ENCODE data around the gene KLRF1. TPM values are rescaled to one million over a fixed set of nuclear protein-coding genes. Genes with fewer than 3 reads are reported as not detected.

KLRF1 gene
- total and polyA plus RNA-seq, 7 donors = 0.35 to 2.2 (median 1.6) TPM; not detected in 3

GRCh38 chr12:9792961-9793617, 34.2 kb upstream of the KLRF1 start:
- WGBS, 2 donors = 80 to 83% methylated on average over 2 of the region's 2 CpGs
- TF ChIP-seq POLR2A (IDR thresholded peaks at IDR 0.05) (no peak), CTCF (IDR thresholded peaks at IDR 0.05) (no peak), EP300 (IDR thresholded peaks at IDR 0.05) (no peak), POLR2AphosphoS5 (IDR thresholded peaks at IDR 0.05) (no peak)

GRCh38 chr12:9793779-9794395, 33.4 kb upstream of the KLRF1 start:
- TF ChIP-seq EP300 (IDR thresholded peaks at IDR 0.05) (no peak), POLR2AphosphoS5 (IDR thresholded peaks at IDR 0.05) (no peak), POLR2A (IDR thresholded peaks at IDR 0.05) (no peak), CTCF (IDR thresholded peaks at IDR 0.05) (no peak)
- Histone ChIP-seq H3K4me1 (no peaks in the 10 kb centered on the region), H3K27me3 (no peaks in the 10 kb centered on the region), H3K36me3 (no peaks in the 10 kb centered on the region), H3K9me3 (no peaks in the 10 kb centered on the region), H3K4me3 (no peak overlapping the region), H3K27ac (no peak overlapping the region)
- WGBS, 2 donors = 44 to 78% methylated on average over 8 of the region's 8 CpGs
- intact Hi-C loops (cut with DNase I) = no loop called here
- DNase-seq = no peak

More at GRCh38 chr12:9792961-9793617, 34.2 kb upstream of the KLRF1 start:
- no peak overlapping the region for H3K27ac ChIP-seq
- H3K4me3 ChIP-seq = no peak overlapping the region
- no peaks in the 10 kb centered on the region for H3K36me3 ChIP-seq
- no peaks in the 10 kb centered on the region for H3K9me3 ChIP-seq
- H3K4me1 ChIP-seq = no peaks in the 10 kb centered on the region
- no peaks in the 10 kb centered on the region for H3K27me3 ChIP-seq
- intact Hi-C loops (cut with DNase I) = no loop called here
- DNase-seq = no peak

GRCh38 chr12:9794484-9795093, 32.7 kb upstream of the KLRF1 start:
- no peak overlapping the region for H3K4me3 ChIP-seq
- H3K27me3 ChIP-seq = no peaks in the 10 kb centered on the region
- DNase-seq = no peak
- 60 to 63% methylated on average over 2 of the region's 2 CpGs for WGBS, 2 donors
- TF ChIP-seq POLR2A (IDR thresholded peaks at IDR 0.05) (no peak), CTCF (IDR thresholded peaks at IDR 0.05) (no peak), POLR2AphosphoS5 (IDR thresholded peaks at IDR 0.05) (no peak), EP300 (IDR thresholded peaks at IDR 0.05) (no peak)
- no peaks in the 10 kb centered on the region for H3K4me1 ChIP-seq
- no peak overlapping the region for H3K27ac ChIP-seq
- no peaks in the 10 kb centered on the region for H3K36me3 ChIP-seq
- no peaks in the 10 kb centered on the region for H3K9me3 ChIP-seq
- intact Hi-C loops (cut with DNase I) = no loop called here

GRCh38 chr12:9795945-9796344, 31.3 kb upstream of the KLRF1 start:
- intact Hi-C loops (cut with DNase I) = no loop called here
- TF ChIP-seq EP300 (IDR thresholded peaks at IDR 0.05) (no peak), CTCF (IDR thresholded peaks at IDR 0.05) (no peak), POLR2A (IDR thresholded peaks at IDR 0.05) (no peak), POLR2AphosphoS5 (IDR thresholded peaks at IDR 0.05) (no peak)
- no peak overlapping the region for H3K27ac ChIP-seq
- WGBS, 2 donors = 84 to 88% methylated on average over 2 of the region's 2 CpGs
- no peak overlapping the region for H3K4me3 ChIP-seq
- H3K4me1 ChIP-seq = no peaks in the 10 kb centered on the region
- DNase-seq = no peak
- H3K9me3 ChIP-seq = no peaks in the 10 kb centered on the region
- H3K36me3 ChIP-seq = no peaks in the 10 kb centered on the region
- H3K27me3 ChIP-seq = no peaks in the 10 kb centered on the region

Data from sigmoid colon (tissue), 7 donors.